Amniotic stem cell (primary cell): ENCODE measurements around the gene MAP4K2.

Source experiments
- DNase-seq: peaks from one replicate; lab custom pipeline; 2025; lab: John Stamatoyannopoulos, UW

Gene MAP4K2

DNA sequence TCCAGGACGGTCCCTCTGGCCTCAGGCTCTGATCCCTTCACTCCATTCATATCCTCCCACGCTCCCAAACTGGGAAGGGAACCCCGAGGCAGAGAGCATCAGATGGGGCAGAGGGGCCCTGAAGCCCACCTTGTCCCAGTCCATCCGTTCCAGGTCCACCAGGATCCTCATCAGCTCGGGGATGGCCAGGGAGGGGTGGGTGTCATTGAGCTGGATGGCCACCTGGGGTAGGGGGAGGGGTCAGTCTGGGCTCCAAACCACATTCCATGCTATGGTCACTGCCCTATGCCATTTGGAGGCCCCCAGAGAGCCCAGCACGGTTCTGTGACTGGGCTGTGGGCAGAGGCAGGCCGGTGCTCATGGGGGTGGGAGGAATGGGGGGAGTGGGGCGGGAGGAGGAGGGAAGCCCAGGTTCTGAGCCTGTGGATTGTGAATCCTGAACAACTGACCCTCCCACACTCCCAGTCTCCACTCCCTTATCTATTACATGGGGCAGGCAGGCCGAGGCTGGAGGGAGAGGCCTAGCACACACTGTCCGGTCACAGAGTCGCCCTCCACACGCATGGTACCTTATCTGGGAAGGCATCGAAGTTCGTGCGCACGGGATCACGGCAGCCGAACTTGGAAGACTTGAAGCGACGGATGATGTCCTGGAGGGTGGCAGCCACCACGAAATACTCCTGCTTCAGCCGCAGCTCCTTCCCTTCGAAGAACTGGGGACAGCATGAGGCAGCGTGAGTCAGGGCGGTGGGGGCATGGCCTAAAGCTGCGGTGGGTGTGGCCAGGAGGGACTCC is 48.7 kb downstream of the MAP4K2 start:
- DNase-seq, result no peak

DNA sequence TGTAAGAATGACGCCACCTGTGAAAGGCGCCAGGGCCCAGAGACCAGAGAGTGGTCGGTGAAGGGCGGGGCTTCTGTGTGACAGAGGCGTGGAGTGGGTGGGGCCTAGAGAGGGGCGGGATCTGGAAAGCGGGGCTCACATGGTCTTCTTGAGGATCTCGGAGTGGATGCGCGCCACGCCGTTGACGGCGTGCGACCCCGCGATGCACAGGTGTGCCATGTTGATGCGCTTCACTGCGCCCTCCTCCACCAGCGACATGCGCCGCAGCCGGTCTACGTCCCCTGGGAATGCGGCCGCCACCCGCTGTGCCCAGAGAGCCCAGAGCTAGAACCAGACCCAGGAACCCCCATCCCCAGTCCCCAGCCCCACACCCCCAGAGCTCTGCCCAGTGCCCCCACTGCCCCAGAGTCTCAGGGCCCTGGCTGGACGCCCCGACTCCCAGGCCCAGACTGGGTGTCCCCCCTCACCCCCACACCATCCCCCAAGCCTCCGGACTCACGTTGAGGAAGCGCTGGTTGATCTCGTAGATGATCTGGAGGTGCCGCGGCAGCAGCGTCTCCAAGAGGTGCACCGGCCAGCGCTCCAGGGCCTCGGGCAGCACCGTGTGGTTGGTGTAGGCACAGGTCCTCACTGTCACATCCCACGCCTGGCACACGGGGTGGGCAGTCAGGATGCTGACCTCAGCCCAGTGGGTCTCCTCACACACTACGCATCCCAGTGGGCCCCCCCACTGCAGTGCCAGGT is 49.5 kb downstream of the MAP4K2 start:
- no peak for DNase-seq

DNA sequence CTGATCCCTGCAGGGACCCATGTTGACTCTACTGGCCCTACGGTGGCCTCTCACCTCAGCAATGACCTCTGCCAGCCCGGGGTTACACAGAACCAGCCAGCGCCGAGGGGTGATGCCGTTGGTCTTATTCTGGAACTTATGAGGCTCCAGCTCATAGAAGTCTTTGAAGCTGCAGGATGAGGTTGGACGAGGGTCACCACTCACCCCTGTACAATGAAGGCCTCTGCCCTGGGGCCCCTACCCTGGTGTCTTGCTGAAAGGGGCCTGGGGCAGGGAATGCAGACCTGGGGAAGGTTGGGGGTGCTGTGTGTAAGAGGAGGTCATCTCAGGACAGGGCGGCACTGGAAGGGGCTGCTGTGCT is 50.0 kb downstream of the MAP4K2 start:
- no peak for DNase-seq

DNA sequence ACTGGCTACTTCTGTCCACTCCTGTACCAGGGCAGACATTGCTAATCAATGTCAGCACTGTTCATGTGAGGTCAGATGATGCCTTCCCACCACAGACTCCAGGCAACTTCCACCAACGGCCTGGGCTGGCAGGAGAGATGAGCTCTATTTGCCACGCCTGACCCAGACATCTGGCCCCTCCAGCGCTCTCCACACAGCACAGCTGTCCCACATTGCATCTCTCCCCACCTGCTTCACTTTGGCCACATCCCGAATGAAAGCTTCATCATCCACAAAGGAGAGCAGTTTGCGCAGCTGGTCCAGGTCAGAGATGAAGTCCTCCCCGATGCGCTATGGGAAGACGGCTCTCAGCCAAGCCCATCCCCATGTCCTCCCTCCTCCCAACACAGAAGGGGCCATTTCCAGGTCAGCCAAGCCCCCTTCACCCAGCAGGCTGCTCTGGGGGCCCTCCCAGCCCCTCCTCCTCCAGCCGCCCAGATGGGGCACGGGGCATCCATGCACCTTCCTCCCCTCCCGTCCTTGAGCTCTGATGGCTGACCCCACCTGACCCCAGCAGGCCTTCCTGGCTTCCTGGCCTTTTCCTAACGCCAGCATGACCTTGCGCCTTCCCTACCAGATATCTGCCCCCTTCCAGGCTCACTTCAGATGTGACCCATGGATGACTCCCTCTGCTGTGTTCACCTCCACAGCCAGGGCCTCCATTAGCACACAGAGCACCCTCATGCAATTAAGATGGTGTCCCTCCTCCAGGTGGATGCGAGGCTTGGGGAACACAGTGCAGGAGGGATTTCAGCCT is 50.6 kb downstream of the MAP4K2 start:
- no peak for DNase-seq

DNA sequence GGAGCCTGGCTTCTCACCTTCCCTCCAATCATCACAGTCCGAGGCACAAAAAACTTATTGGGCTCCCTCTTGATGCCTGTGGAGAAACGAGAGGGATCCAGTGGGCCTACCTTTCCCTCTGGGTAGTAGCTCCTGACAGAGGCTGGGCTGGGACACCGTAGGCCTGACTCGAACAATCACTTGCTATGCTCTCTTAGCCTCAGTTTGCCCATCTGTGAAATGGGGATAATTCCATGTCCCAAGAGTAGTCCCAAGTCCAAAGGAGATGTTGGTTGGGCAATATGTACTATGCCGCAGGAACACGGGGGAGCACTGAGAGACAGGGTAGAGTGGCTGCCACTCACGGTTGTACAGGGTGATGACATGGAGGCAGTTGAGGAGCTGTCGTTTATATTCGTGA is 51.4 kb downstream of the MAP4K2 start:
- DNase-seq, result no peak

DNA sequence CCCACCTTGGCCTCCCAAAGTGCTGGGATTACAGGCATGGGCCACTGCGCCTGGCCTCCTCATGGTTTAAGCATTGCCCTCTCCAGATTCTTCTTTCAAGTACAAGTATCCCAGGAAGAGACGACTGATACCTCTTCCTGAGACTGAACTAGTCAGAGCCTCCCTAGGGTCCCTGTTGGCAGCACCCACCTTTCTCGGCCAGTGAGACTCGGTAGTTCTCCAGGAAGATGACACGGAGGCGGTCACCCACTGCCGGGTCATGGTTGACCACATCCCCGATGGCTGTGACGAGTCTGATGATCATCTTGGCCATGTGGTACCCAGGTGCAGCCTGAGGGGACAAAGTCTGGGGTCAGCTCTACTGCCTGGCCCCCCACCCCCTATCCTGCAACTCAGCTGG is 51.9 kb downstream of the MAP4K2 start:
- no peak for DNase-seq

DNA sequence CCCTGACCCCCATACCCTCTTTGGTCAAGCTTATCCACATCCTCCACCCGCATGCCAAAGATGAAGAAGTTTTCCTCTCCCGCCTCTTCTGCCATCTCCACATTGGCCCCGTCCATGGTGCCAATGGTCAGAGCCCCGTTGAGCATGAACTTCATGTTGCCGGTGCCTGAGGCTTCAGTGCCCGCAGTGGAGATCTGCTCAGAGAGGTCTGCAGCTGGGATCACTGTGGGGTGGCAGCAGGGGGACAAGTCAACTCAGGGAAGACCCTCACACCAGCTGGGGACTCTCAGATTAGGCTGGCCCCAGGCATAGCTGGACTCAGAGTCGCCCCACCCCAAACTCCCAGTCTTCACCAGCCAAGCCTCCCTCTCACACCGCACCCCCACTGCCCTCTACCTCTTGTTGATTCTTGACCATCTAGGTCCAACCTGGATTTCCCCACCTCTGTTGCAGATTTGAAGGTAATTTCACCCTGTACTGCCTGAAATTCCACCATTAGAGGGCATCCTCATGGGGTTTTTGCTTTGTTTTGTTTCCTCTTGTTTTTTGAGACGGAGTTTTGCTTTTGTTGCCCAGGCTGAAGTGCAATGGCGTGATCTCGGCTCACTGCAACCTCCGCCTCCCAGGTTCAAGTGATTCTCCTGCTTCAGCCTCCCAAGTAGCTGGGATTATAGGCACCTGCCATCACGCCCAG is 52.5 kb downstream of the MAP4K2 start:
- DNase-seq, result no peak

DNA sequence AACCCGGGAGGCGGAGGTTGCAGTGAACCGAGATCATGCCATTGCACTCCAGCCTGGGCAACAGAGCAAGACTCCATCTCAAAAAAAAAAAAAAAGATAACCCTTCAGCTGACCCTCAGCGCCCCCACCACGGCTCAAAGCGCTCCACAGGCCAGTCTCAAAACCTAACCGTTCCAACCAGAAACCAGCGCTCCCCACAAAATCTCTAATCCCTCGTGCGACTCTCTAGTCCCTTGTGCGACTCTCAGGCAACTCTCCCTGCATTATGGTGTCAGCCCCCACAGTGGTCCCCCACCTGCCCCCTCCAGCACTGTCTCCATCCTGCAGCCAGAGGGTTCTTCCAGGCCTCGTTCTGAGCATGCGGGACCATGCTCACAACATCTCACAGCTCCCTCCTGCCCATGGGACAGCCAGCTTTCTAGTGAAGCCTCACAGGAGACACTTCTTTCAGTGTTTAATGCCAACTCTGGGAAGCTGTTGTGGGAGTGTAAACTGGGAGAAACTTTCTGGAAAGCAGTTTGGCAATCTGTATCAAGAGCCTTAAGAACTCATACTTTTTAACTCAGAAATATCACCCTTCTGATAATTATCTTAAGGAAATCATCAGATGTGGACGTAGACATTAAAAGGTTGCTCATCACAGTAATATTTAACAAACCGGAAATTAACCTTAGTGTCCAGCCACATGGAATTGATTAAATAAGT is 54.9 kb downstream of the MAP4K2 start:
- DNase-seq, result no peak

DNA sequence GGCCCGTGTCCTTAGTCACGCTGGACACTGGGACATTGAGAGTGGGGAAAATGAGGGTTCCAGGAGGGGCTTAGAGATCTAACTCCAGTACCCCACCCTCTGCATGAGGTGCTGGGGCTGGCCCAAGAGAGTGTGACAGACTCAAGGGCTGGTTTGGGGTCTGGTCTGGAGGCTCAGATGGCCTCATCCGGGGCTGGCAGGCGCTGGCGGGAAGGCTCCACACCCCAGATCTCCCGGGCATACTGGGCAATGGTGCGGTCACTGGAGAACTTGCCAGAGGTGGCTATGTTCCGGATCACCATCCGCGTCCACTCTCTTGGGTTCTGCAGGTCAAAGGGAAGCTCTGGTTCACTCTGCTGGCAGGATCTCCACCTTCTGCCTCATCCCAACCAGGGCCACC is 56.5 kb downstream of the MAP4K2 start:
- DNase-seq, result no peak

DNA sequence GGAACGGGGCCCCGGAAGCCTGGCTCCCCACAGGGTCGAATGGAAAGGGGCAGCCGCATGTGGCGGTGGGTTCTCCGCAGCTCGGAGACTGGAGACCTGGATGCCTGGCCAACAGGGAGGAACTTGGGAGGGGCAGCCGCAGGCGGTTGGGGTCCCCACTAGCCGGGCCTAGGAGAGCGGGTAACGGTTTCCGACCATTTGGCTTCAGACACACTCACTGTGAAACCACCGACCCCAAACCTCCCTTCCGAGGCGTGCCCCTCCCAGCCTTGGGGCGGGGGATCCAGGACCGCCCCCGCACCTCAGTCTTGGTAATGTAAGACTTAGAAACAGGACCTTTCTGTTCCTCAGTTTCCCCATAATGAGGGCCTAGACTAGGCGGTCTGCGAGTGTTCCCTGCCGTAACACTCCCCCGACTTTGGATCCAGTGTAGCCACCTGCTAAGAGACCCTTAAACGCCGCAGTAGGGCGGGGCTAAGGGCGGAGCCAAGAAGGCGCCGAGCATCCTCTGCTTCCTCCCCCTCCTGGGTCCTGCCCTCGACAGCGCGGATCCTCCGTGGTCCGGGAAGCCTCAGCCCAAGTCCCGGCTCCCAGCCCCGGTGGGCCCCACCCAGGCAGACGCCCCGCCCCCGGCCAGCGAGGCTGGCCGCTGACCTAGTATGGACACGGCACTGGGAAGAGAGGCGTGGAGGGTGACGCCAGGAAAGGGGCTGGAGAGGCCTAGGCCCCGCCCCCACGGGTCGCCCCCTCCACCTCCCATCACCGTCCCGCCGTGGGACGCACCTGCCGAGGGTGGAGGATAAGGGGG is 57.3 kb downstream of the MAP4K2 start:
- DNase-seq, result no peak

DNA sequence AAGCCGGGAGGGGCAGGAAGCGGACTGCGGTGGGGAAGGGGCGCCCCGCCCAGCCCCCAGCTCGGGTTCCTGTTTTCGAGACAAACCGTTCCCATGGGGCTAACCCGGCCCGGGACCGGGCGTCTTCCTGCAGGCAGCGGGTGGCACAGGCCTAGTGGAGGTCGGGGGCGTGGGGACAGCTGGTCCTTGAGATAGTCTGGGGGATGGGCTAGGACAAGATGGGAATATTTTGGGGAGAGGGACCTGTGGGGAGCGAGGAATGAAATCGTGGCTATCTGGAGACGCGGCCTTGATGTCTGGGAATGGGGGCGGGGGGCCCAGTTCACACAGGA is 57.9 kb downstream of the MAP4K2 start:
- DNase-seq, result no peak

DNA sequence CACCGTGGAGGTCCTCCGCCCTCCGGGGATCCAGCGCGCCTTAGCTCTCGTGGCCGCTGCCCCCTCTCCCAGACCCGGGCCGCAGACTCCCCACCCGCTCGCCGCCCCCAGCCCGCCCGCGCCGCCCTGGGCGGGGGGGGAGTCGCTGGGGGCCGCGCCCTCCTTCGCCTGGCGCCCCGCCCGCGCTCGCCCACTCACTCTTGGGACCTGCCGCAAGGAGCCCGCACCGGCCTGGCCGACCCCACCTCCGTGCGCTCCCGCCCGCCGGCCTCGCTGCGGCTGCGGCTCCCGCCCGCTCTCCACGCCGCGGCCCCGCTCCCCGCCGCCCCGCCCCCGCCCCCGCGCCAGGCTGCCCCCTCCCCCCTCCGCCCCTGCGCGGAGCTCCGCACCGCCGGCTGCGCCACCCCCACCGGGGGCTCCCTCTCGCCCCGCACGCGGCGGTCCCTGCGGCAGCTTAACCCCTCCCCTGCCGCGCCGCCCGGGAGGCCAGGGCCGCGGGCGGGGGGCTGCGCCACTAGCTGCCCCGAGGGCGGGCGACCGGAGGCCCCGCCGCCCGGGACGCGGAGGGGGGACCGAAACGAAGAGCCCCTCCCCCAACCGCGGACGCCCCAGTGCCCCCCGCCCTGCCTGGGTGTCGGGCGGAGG is 58.3 kb downstream of the MAP4K2 start:
- DNase-seq, result no peak

DNA sequence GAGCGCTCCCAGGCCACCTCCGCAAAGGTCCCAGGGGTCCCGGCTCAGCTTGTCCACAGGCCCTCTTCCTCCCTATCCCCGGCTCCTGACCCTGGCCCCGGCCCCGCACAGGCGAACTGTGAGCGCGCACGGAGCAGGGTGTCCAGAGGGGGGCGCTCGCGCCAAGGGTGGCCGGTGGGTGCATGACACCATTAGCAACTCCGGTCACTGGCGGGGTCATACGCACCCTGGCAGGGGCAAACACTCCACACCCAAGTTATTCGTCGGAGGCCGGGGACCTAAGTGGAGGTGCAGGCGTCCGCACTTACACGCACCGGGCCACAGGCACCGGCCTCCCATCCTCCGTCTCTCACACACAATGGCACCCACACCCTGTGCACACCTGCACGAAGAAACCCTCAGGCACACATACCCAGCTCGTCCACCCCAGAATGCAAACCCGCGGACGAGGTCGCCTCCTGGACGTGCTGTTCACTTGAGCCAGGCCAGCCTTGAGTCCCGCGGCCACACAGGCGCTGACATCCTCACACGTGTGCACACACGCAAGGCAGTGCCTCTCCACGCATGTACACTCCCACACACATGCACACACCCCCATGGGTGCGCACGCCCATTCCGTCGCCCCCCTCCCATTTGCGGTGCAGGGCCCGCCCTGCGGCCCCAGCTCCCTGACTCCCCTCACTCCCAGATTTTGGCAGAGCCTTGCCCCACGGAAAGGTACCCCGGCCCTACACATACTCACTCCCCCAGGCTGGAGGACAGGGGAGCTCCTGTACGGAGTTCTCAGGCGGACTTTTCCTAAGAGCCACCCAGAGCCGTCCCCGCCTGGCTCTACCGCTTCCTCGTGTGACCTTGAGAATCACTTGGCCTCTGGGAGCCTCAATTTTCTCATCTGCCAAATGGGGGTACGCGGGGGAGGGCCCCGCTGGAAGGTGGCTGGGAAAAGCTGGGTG is 59.1 kb downstream of the MAP4K2 start, which contains the start of gene RASGRP2:
TSS of gene RASGRP2 (minus strand) at position 552 of the 953 bp plus-strand sequence. CDS start 1,276 bp downstream, outside the sequence.
- no peak for DNase-seq

DNA sequence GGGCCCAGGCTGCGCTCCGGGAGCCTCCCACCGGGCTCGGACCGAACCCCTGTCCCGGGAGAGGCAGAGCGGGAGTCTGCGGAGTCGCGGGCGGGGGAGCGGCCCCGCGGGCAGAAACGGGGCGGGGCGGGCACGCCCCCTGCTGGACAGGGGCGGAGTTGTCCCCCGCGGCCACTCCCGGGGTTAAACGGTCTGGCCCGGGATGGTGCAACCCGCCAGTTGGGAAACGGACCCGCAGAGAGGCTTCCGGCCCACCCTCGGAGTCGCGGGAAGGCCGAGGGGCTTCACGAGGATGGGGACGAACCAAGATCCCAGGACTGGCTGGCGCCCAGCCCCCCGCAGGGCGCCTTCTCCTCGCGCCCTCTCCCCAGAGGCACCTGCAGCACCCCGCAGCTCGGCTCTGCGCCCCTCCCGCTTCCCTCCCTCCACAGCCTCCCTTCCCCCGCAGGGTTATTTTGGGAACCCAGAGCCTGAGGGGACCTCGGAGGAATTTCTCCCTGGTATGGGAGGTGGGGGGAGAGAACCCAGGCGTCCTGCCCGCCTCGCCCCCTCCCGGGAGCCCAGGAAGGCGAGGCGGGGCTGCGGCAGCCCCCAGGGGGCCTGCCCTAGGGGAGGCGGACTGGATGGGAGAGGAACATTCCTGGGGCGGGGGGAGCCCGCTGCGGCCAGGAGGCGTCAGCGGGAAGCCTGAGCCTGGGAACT is 60.0 kb downstream of the MAP4K2 start:
- no peak for DNase-seq

DNA sequence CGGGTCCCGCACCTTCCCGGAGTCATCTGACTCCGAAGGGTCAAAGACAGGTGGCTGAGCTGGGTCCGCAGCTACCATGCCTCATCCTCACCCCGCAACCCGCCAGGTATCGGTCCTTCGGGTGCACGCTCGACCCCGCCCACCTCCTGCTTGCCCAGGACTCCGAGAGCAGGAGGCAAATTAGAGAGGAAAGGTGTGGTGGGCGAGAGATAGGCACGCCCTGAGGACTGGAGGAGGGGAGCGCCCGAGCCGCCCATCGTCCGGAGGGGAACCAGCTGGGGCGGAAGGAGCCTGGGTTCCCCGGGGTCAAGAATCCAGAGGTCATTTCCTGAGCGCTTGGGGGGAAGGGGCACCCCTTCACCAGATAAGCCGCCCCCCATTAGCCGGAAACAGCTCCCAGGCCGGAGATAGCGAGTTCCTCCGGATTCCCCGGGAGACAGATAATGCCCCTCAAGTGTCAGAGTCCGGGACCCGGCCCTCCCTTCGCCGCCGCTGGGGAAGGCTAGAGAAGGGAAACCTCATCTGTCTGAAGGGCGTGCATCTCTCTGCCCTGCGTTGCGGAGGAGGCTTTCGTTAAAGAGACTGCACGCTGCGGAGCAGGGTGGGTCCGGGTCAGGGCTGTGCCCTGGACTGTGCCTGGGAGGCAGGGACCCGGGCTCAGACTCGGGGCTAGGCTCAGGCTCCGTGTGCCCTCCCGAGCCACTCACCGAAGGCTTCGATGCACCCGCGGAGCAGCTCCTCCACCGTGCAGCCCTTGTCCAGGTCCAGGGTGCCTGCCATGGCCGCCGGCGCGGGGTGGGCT is 60.7 kb downstream of the MAP4K2 start:
- DNase-seq, result no peak

DNA sequence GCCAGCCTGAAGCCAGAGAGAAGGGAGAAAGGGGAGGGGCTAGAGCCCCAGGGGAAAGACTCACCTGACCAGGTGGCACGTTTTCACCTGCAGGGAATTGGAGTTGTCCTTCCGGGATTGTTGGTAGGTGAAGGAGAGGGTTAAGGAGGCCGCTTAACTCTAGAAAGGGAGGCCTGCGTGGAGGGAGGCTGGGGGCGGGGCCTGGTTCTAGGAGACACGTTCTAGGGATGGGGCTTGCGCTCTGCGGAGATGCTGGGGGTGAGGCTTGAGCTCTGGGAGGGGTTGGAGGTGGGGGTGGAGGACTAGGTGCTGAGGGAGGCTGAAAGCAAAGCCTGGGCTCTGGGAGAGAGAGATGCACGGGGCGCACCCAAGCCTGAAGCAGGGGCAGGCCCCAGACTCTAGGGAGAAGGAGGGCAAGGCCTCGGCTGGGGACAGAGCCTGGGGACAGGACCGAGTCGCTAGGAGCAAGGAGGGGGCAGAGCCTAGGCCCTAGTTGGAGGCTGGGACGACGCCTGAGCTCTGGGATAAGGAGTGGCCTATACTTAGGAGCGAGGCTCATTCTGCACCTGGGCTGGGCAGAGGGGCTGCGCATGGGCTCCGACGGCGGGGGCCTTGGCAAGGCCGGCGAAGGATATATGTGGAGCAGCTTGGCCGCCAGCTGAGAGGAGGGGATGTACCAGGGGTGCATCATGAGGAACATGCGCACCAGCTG is 61.5 kb downstream of the MAP4K2 start:
- no peak for DNase-seq

DNA sequence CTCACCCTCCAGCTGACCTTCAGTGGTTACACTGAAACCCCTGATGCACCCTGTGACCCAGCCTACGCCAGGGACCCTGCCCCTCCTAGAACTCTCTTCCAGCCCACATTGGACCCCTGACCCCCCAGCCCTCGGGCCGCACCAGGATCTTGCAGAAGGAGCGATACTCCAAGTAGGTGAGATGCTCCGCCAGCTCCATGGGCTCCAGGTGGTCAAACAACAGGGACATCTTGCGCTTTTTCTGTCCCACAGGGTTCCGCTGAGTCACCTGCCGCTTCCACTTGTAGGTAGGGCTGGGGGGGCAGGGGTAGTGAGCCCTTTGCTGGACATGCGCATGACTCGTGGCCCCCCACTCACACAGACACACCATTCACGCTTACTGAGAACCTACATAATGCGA is 63.1 kb downstream of the MAP4K2 start:
- DNase-seq, result no peak
